Fibroblast of lung (primary cell): ENCODE measurements around the gene PLCXD3. TPM values are rescaled to one million over a fixed set of nuclear protein-coding genes. Genes with fewer than 3 reads are reported as not detected.

ENCODE experiments used
- DNase-seq, 2 donors: peaks; one replicate each; pipeline versions ENCODE4 v3.0.0 to v3.0.0-alpha.2; 2010; ENCODE audit warnings: low read depth in 2 of 2
- H2AFZ ChIP-seq: 2 replicates; pipeline ENCODE4 v1.5.1; 2012; ENCODE audit warnings: low read length, control low read depth, inconsistent platforms
- H3K27ac ChIP-seq: 2 replicates; pipeline ENCODE4 v1.5.1; 2011; ENCODE audit warnings: low read length, control low read depth; ENCODE audit not compliant: insufficient read depth
- H3K27me3 ChIP-seq: 2 replicates; pipeline ENCODE4 v1.5.1; 2011; ENCODE audit warnings: mild to moderate bottlenecking, low read length; ENCODE audit not compliant: control insufficient read depth, insufficient read depth
- H3K36me3 ChIP-seq: 2 replicates; pipeline ENCODE4 v1.5.1; 2011; ENCODE audit warnings: low read length; ENCODE audit not compliant: control insufficient read depth, insufficient read depth
- H3K4me1 ChIP-seq: 2 replicates; pipeline ENCODE4 v1.5.1; 2011; ENCODE audit warnings: low read length; ENCODE audit not compliant: control insufficient read depth, insufficient read depth; ENCODE audit errors: extremely low read depth
- H3K4me2 ChIP-seq: 2 replicates; pipeline ENCODE4 v1.5.1; 2011; ENCODE audit warnings: low read length, control low read depth; ENCODE audit not compliant: insufficient read depth; ENCODE audit errors: extremely low read depth
- H3K4me3 ChIP-seq, 4 experiments: fragments of 200-600 bp in 1 of 4; sonication (generic) in 1 of 4; replicated peaks in 1 of 4; 2 replicates each; pipeline ENCODE4 v1.5.1; 2011 to 2016; ENCODE audit warnings: low read length in 4 of 4, low read depth in 3 of 4, mild to moderate bottlenecking in 3 of 4, control low read depth in 2 of 4, inconsistent platforms in 1 of 4, mixed read lengths in 1 of 4; ENCODE audit not compliant: insufficient read depth in 1 of 4; ENCODE audit errors: control extremely low read depth in 1 of 4
- H3K79me2 ChIP-seq: 2 replicates; pipeline ENCODE4 v1.5.1; 2012; ENCODE audit warnings: mild to moderate bottlenecking, low read length, inconsistent platforms; ENCODE audit not compliant: control insufficient read depth, insufficient read depth
- H3K9ac ChIP-seq: 2 replicates; pipeline ENCODE4 v1.5.1; 2011; ENCODE audit warnings: mild to moderate bottlenecking, low read length, control low read depth; ENCODE audit not compliant: insufficient read depth
- H3K9me3 ChIP-seq: 2 replicates; pipeline ENCODE4 v1.5.1; 2012; ENCODE audit warnings: low read depth, low read length; ENCODE audit not compliant: control insufficient read depth, insufficient read depth
- H4K20me1 ChIP-seq: 2 replicates; pipeline ENCODE4 v1.5.1; 2011; ENCODE audit warnings: low read length; ENCODE audit not compliant: control insufficient read depth, insufficient read depth; ENCODE audit errors: extremely low read depth
- CTCF ChIP-seq, 2 donors: IDR thresholded peaks in 1 of 2; conservative IDR thresholded peaks in 1 of 2; 1 replicate in 1 of 2; 2 replicates in 1 of 2; pipeline ENCODE4 v1.5.1; 2011 to 2012; ENCODE audit warnings: low read length in 2 of 2, control low read depth in 1 of 2, inconsistent platforms in 1 of 2, low read depth in 1 of 2, mild to moderate bottlenecking in 1 of 2
- EZH2 ChIP-seq: IDR thresholded peaks from 2 replicates; pipeline ENCODE4 v1.5.1; 2012; ENCODE audit warnings: low read length, control low read depth, mild to moderate bottlenecking; ENCODE audit errors: missing control alignments
- polyA plus RNA-seq, 2 donors: library from polyadenylated mRNA; depleted of rRNA in 1 of 2; stranded (reverse) in 1 of 2; unstranded in 1 of 2; fragments of >200 nt; gene quantifications; 2 replicates each; pipeline ENCODE4 v1.2.1, GENCODE V29; 2011 to 2012; ENCODE audit warnings: missing spikeins in 1 of 2
- total RNA-seq: library from RNA; depleted of rRNA; stranded (reverse); fragments of >200 nt; gene quantifications from 2 replicates; pipeline ENCODE4 v1.2.1, GENCODE V29; 2014

Gene PLCXD3
- total and polyA plus RNA-seq, 2 donors (not counting 1 experiment from before 2014, with no cell fraction given) = 0.02 to 1.3 TPM

DNA sequence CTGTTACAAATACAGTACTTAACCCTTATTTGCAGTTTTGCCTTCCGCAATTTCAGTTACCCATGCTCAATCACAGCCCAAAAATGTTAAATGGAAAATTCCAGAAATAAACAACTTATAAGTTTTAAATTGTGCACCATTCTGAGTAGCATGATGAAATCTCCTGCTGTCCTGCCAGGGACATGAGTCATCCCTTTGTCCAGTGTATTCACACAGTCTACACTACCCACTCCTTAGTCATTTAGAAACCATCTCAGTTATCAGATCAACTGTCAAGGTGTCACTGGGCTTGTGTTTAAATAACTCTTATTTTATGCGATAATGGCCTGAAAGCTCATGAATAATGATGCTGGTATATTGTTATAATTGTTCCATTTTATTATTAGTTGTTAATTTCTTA lies 95.8 kb downstream of the PLCXD3 start:
- Histone ChIP-seq H3K4me3 (no peak overlapping the region), H3K79me2 (no peaks in the 10 kb centered on the region), H3K27me3 (no peaks in the 10 kb centered on the region), H4K20me1 (no peaks in the 10 kb centered on the region), H3K9me3 (no peaks in the 10 kb centered on the region), H3K36me3 (no peaks in the 10 kb centered on the region), H3K27ac (no peak overlapping the region), H3K4me2 (no peak overlapping the region), H3K9ac (no peak overlapping the region), H3K4me1 (peaks cover 5% of the 10 kb centered on the region), H2AFZ (no peak overlapping the region)
- TF ChIP-seq EZH2 (no peak), CTCF (conservative IDR thresholded peaks at IDR 0.05 in 1 of 2, IDR thresholded peaks at IDR 0.05 in 1 of 2; ENCODE audit: low read depth in 1 of 2, low read length in 2 of 2) (no peak)
- DNase-seq = peak; percentile 94 to 97

DNA sequence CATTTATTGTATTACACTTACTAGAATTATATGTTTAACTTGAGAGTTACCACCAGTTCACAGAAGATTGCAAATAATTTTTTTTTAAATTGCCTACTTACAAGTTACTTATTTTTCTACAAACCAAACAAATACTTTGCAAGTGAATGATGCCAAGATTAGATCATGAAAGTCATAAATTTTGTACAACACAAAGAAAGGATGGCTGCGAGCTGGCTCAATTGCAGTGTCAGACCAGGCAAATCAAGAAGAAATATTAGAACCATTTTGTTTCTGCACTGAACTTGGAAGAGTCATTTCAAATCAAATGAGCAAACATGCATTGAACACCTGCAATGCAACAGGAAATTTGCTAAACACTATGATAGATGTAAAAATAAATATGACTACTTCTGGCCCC lies 97.3 kb downstream of the PLCXD3 start:
- no peaks in the 10 kb centered on the region for H3K36me3 ChIP-seq
- peaks cover 9% of the 10 kb centered on the region for H3K4me1 ChIP-seq
- no peak overlapping the region for H2AFZ ChIP-seq
- H3K9me3 ChIP-seq = no peaks in the 10 kb centered on the region
- H3K27me3 ChIP-seq = no peaks in the 10 kb centered on the region
- DNase-seq = peak; percentile 32 to 51
- H4K20me1 ChIP-seq = no peaks in the 10 kb centered on the region
- TF ChIP-seq EZH2 = no peak
- no peak for TF ChIP-seq CTCF (conservative IDR thresholded peaks at IDR 0.05 in 1 of 2, IDR thresholded peaks at IDR 0.05 in 1 of 2; ENCODE audit: low read depth in 1 of 2, low read length in 2 of 2)
- H3K4me2 ChIP-seq = no peak overlapping the region
- no peak overlapping the region for H3K4me3 ChIP-seq
- H3K27ac ChIP-seq = no peak overlapping the region
- no peak overlapping the region for H3K9ac ChIP-seq
- no peaks in the 10 kb centered on the region for H3K79me2 ChIP-seq

GRCh38 chr5:41412496-41412895 lies 97.9 kb downstream of the PLCXD3 start:
- Histone ChIP-seq H3K4me2 (no peak overlapping the region), H3K27ac (no peak overlapping the region), H2AFZ (no peak overlapping the region), H3K4me1 (peaks cover 7% of the 10 kb centered on the region), H3K36me3 (no peaks in the 10 kb centered on the region), H3K4me3 (no peak overlapping the region), H3K9ac (no peak overlapping the region), H3K79me2 (no peaks in the 10 kb centered on the region), H3K27me3 (no peaks in the 10 kb centered on the region), H3K9me3 (no peaks in the 10 kb centered on the region), H4K20me1 (no peaks in the 10 kb centered on the region)
- DNase-seq = no peak
- TF ChIP-seq EZH2 = no peak
- no peak for TF ChIP-seq CTCF (conservative IDR thresholded peaks at IDR 0.05 in 1 of 2, IDR thresholded peaks at IDR 0.05 in 1 of 2; ENCODE audit: low read depth in 1 of 2, low read length in 2 of 2)
